Middle frontal gyrus (tissue), 1 donor: ENCODE data around the gene MEIS3.
A peak's percentile ranks its signal among the peaks of the same experiment; 100 is the strongest.
"Not testable (repeated sequence)": the region's sequence is repeated elsewhere in the genome, so short reads cannot be mapped to it uniquely, and the experiment has no call there.

Experiments used
- DNase-seq: peaks from one replicate; pipeline ENCODE4 v3.0.0-alpha.2; 2015; ENCODE audit warnings: low spot score; ENCODE audit errors: extremely low spot score

Gene MEIS3

GRCh38 chr19:47387623-47388022, 31.7 kb downstream of the MEIS3 start:
- DNase-seq: not testable (repeated sequence)

DNA sequence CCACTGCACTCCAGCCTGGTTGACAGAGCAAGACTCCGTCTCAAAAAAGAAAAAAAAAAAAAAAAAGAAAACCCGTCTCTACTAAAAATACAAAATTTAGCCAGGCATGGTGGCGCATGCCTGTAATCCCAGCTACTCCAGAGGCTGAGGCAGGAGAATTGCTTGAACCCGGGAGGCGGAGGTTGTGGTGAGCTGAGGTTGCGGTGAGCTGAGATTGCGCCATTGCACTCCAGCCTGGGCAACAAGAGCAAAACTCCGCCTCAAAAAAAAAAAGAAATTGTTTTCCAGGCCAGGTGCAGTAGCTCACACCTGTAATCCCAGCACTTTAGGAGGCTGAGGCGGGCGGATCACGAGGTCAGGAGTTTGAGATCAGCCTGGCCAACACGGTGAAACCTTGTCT, 32.7 kb downstream of the MEIS3 start:
- DNase-seq: not testable (repeated sequence)

GRCh38 chr19:47384533-47384932, 34.8 kb downstream of the MEIS3 start:
- not testable (repeated sequence) for DNase-seq

- DNase-seq: not testable (repeated sequence)
Observed at GRCh38 chr19:47383890-47384289, 35.4 kb downstream of the MEIS3 start.

- no peak for DNase-seq
Observed at GRCh38 chr19:47381653-47382279, 37.6 kb downstream of the MEIS3 start.

GRCh38 chr19:47381121-47381520, 38.2 kb downstream of the MEIS3 start:
- DNase-seq: no peak

DNA sequence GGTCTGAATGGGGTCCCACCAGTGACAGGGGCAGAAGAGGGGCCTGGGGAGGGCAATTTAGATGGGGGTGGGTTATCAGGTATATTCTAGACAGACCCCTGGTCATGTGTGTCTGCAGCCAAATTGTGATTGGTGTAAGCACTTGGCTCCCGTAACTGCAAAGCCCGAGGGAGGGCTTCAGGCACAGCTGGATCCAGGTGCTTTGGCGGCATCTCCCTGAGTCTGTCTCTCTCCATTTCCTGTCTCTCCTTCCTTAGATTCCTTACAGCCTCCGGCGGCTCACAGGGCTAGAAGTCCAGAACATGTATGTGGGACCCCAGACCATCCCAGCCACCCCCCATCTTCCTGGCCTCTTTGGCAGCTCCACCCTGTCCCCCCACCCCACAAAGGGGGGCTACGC, 38.8 kb downstream of the MEIS3 start:
- DNase-seq: no peak

GRCh38 chr19:47379381-47379938, 39.9 kb downstream of the MEIS3 start:
- DNase-seq: peak; percentile 52

GRCh38 chr19:47378246-47378645, 41.1 kb downstream of the MEIS3 start:
- DNase-seq: no peak

DNA sequence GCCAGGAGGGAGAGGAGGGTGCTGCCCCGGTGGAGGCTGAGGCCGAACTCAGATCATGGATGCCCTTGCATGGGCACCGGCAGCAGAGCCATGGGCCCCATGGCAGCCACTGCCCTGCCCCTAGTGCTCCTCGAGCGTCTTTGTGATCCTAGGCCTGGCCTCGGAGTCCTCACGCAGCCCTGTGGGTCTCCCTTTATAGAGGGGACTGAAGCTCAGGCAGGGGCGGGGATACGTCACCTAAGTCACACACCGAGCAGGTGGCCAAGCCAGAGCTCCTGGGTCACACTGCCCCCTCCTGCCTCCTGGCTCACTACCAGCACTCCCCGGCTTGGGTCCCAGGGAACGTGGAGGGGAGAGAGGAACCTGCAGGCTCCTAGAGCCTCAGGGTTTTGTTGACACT, 41.5 kb downstream of the MEIS3 start:
- DNase-seq: no peak

DNA sequence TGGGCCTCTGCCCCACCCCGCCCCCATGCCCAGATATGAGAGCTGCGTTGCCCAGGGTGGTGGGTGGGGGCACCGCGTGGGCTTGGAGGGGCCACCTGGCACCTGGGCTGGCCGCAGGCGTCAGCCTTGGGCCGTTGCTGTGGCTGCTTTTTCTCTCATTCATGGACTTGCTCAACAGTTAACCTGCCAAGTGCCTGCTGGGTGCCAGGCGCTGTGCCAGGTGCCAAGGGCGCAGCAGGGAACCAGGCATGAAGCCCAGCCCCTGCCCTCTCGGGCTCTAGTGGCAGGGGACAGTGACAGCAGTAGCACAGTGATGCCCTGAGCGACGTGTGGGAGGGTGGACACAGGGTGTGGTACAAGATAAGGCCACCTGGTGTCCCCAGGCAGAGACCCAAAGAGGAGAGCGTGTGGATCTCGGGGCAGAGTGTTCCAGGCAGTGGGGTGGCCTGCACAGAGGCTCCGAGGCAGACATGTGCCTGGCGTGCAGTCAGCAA, 42.1 kb downstream of the MEIS3 start:
- no peak for DNase-seq

GRCh38 chr19:47376589-47377144, 42.7 kb downstream of the MEIS3 start:
- DNase-seq: no peak

DNA sequence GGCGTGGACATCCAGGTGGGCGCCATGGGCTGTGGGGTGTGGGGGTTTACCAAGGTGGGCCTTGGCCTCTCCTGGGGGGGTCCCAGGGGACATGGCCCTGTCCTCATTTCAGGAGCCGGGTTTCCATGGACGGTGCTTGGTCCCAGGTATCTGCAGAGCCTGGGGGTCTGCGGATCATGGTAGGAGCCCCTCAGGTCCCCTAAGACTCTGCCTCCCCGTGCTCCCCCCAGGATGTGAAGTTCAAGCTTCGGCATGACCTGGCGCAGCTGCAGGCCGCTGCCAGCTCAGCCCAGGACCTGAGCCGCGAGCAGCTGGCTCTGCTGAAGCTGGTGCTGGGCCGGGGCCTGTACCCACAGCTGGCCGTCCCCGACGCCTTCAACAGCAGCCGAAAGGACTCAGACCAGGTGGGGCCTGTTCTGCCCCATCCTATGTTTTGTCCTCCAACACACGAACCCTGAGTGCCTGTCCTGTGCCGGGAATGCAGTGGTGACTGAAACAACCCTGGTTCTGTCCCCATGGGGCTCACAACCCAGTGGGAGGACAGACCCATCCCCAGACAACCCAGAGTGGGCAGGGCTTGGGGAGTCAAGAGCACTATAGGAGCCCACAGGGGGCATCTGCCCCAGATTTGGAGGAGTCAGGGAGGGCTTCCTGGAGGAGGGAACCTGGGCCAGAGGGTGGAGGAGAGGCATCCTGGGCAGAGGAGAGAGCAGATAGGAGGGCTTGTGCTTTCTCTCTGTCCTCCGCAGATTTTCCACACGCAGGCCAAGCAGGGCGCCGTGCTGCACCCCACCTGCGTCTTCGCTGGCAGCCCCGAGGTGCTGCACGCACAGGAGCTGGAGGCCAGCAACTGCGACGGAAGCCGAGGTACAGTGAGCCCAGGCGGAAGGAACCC, 43.4 kb downstream of the MEIS3 start:
- no peak for DNase-seq

DNA sequence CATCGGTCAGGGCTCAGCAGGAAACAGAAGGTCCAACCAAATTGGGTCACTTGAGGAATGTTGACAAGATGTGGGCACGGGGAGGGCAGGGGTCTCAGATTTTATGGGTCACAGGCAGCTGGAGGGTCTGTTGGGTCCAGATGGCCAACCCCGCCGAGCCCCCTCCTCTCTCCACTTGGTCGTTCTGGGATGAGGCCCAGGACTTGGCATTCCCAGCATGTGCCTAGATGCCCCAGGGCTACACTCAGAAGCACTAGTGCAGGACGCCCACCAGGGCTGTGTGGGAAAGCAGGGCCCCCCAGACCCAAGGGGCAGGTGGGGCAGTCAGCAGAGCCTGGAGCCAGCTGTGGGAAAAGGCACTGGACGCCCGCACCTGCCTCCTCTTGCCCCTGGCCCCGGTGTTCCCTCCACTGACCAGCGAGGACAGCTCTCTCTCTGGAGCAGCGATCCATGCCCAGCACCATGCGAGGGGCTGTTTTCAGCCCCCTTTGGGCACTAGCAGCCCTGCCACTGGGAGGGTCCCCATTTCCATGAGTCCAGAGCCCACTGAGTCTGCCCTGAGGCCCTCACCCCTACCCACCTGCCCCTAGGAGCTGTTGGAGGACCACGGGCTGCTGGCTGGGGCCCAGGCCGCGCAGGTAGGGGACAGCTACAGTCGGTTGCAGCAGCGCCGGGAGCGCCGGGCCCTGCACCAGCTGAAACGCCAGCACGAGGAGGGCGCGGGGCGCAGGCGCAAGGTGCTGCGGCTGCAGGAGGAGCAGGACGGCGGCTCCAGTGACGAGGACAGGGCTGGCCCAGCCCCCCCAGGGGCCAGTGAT, 44.2 kb downstream of the MEIS3 start:
- DNase-seq: no peak

DNA sequence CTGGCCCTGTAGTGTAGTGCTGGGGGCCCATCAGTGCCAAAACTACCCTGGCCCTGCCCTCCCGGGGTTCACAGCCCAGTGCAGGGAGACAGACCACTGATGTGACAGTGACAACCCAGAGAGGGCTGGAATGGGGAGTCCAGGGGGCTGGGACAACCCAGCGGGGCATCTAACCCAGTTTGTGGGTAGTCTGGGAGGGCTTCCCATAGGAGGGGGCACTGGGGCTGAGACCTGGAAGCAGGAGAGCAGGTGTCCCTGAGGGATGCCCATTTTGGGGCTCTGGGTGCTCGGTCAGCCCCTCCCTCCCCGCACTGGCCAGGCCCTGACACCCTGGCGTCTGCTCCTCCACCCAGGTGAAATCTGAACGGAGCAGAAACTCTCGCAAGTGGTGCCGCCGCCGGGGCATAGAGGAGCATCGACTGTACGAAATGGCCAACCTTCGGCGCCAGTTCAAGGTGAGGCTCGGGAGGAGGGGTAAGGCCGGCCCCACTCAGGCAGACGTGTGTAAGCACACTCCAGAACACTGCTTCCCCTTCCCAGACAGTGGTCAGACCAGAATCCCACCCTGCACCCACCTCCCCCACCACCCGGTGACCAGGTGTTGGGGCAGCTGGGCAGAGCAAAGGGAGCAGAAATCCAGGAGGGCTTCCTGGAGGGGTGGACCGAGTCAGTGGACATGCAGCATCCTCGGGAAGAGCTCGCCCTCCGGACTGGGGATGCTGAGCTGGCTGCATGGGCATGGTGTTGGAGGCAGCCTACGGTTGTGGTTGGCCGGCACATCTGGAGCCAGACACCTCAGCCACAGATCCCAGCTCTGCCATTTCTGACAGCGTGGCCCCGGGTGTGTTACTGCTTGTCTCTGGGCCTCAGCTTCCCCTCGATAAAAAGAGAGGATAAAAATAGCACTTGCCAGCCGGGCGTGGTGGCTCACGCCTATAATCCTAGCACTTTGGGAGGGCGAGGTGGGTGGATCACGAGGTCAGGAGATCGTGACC, 45.8 kb downstream of the MEIS3 start:
- no peak for DNase-seq

DNA sequence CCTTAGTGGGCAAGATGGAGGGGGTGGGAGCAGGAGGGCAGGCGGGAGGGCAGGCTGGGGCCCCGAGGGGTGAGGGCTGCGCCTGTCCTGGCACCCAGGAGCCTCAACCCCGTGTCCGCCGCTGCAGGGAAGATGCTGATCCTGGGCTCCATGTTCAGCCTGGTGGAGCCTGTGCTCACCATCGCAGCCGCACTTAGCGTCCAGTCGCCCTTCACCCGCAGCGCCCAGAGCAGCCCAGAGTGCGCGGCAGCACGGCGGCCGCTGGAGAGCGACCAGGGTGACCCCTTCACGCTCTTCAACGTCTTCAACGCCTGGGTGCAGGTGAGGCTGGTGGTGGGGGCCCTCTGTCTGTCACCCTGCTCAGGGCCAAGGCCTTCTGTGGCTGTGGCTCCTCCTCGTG, 46.7 kb downstream of the MEIS3 start:
- no peak for DNase-seq

- DNase-seq: no peak
Observed at GRCh38 chr19:47371261-47371660, 48.1 kb downstream of the MEIS3 start.

DNA sequence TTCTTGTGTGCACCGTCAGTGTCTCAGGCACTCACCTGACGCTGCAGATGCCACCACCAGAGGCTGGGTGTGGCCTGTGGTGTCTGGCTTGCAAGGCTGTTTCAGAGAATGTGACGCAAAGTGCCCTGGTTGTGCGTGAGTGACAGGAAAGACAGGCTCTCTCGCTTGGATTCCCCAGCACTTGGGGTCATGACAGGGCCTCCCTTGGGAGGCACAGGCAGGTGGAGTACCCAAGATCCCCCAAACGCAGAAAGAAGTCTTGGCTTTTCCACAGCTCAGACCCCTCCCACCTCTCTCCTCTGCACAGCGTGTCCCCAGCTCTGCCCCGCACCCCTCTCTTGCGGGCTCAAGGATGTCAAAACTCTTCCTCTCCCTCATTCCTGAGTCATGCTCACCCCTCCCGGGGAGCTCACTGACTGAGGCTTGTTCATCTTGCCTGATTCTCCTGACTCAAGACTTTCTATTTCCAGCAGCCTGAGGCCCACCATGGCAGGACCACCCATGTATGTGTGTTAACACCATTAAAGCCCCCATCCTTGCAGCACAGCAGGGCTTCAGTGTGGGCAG, 49.2 kb downstream of the MEIS3 start:
- DNase-seq: peak; percentile 12

DNA sequence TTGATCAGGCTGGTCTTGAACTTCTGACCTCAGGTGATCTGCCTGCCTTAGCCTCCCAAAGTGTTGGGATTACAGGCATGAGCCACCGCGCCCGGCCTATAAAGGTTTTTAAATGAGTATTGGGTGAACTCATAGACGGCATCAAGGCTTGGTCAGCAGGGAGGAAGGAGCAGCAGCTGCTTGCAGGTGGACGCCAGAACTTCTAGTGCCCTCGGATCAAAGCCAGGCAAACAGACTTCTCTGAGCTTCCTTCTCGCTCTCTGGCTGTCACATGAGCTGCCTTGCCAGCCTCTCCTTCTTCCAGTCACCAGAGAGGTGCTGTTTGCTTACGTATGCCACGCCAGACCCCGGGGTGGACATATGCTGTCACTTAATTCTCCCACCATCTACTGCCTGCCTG, 53.9 kb downstream of the MEIS3 start:
- DNase-seq: not testable (repeated sequence)
